ENCODE measurements around the gene SLC1A3.

DNA sequence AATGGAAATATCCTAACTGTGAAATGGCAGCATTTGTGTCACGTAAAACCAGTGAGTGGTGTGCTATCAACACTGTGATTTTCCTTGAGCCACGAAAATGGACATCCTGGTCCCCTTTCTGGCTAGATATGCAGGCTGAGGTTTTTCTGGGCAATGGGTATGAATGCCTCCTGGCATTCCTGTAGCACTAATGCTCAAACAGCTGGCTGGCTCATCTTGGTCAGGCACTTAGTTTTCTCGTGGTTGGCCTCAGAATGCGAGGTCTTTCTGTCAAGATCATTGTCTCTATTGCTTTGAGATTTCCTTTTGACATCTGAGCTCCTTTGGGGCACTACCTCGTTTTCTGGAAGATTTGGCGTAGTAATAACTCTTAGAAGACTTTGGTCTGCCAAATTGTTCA lies 15.6 kb downstream of the SLC1A3 start:
- no peak for TF ChIP-seq CTCF (IDR thresholded peaks at IDR 0.05)
- no peak for TF ChIP-seq POLR2A (IDR thresholded peaks at IDR 0.05)
